ENCODE results near the gene PPM1A. TPM values are rescaled to one million over a fixed set of nuclear protein-coding genes. Genes with fewer than 3 reads are reported as not detected.

PPM1A gene
- total RNA-seq, 2 donors from 2014 or later = 63.0 to 126 TPM

DNA sequence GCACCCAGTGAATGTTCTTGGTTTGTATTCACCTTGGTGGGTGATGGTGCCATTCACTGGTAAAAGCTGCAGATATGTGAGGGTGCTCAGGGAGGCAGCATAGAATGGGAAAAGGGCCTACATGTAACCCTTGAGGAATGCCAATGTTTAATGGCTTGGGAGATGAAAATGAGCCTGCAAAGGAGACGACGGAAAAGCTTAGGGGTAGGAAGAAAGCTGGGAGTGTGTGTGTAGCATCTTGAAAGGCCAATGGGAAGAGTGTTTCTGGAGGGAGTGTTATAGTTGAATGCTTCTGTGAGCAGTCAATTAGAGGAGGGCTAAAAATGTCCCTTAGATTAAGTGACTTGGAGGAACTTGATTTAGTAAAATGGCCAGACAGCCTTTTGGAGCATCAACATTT, 24.9 kb downstream of the PPM1A start:
- intact Hi-C loops (cut with DNase I) = no loop called here
- Histone ChIP-seq H3K9me3 (no peaks in the 10 kb centered on the region), H3K4me3 (no peak overlapping the region), H3K36me3 (no peaks in the 10 kb centered on the region), H3K27me3 (no peaks in the 10 kb centered on the region), H3K4me1 (no peaks in the 10 kb centered on the region), H3K27ac (no peak overlapping the region), H3K9ac (ENCODE audit: low read depth in 2 of 2, low read length in 2 of 2) (no peak overlapping the region)
- TF ChIP-seq, protein P1, sequence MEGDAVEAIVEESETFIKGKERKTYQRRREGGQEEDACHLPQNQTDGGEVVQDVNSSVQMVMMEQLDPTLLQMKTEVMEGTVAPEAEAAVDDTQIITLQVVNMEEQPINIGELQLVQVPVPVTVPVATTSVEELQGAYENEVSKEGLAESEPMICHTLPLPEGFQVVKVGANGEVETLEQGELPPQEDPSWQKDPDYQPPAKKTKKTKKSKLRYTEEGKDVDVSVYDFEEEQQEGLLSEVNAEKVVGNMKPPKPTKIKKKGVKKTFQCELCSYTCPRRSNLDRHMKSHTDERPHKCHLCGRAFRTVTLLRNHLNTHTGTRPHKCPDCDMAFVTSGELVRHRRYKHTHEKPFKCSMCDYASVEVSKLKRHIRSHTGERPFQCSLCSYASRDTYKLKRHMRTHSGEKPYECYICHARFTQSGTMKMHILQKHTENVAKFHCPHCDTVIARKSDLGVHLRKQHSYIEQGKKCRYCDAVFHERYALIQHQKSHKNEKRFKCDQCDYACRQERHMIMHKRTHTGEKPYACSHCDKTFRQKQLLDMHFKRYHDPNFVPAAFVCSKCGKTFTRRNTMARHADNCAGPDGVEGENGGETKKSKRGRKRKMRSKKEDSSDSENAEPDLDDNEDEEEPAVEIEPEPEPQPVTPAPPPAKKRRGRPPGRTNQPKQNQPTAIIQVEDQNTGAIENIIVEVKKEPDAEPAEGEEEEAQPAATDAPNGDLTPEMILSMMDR (IDR thresholded peaks at IDR 0.05) = no peak
- no peak for DNase-seq

DNA sequence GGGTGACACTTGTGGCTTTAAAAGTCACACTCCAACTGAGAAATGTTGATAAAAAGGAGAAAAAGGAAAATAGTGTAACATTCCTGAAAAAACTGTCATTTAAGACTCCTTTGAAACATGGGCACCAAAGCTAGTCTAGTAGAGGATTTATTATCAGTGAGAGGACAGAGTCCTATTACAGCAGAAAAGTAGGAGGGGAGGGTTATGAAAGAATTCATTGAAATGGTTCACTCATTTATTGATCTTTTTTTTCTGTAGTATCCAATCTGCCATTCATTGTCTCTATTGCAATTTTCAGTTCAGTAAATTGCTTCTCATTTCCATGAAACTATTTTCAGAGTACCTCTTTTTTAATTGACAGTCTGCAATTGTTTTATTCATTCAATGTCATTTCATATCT, 25.4 kb downstream of the PPM1A start:
- Histone ChIP-seq H3K27me3 (no peaks in the 10 kb centered on the region), H3K9me3 (no peaks in the 10 kb centered on the region), H3K36me3 (no peaks in the 10 kb centered on the region), H3K27ac (no peak overlapping the region), H3K4me1 (no peaks in the 10 kb centered on the region), H3K4me3 (no peak overlapping the region), H3K9ac (ENCODE audit: low read depth in 2 of 2, low read length in 2 of 2) (no peak overlapping the region)
- intact Hi-C loops (cut with DNase I) = no loop called here
- TF ChIP-seq, protein P1 (IDR thresholded peaks at IDR 0.05) = no peak
- no peak for DNase-seq

DNA sequence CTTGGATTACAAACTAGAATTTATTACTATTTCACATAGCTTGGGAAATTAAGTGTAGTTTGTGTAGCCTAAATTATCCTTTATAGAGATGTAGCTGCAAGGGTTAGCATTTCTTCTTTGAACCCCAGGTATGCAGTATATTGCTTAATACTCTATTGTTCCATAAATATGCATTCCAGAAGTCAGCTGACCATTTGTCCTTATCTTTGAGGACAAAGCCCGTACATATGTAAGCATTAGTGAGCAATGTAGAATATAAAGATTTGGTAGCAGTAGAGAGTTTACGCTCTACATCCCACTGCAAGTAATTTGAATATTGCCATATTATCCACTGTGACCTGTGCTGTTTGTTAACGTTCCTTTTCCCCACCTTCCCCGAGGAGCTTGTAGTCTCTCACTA, 26.9 kb downstream of the PPM1A start:
- no peaks in the 10 kb centered on the region for H3K4me1 ChIP-seq

DNA sequence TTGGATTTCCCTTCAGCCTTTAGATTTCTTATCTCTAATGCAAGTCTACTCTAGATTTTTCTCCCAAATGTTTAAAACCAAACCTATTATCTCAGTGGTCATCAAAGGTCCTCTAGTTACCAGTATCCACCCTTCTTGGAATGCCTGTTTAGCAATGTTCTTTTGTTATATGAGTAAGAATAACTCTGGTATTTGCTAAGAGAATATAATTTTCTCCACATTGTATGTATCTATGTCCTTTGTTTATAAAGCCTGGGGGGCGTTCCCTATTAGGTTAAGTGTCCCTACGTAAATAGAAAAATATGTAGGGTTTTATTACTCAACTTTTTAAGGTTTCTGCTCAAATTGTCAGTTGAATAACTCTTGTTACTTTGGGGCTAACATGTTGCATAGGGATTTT, 27.3 kb downstream of the PPM1A start:
- no peaks in the 10 kb centered on the region for H3K9me3 ChIP-seq
- H3K4me3 ChIP-seq = no peak overlapping the region
- intact Hi-C loops (cut with DNase I) = no loop called here
- H3K27me3 ChIP-seq = no peaks in the 10 kb centered on the region
- no peaks in the 10 kb centered on the region for H3K36me3 ChIP-seq
- TF ChIP-seq, protein P1 (IDR thresholded peaks at IDR 0.05) = no peak
- H3K4me1 ChIP-seq = no peaks in the 10 kb centered on the region
- H3K27ac ChIP-seq = no peak overlapping the region
- no peak for DNase-seq
- no peak overlapping the region for H3K9ac ChIP-seq (ENCODE audit: low read depth in 2 of 2, low read length in 2 of 2)

More for the DNA sequence above, 26.9 kb downstream of the PPM1A start:
- DNase-seq = no peak
- Histone ChIP-seq H3K9ac (ENCODE audit: low read depth in 2 of 2, low read length in 2 of 2) (no peak overlapping the region), H3K9me3 (no peaks in the 10 kb centered on the region), H3K27ac (no peak overlapping the region), H3K36me3 (no peaks in the 10 kb centered on the region), H3K27me3 (no peaks in the 10 kb centered on the region), H3K4me3 (no peak overlapping the region)
- TF ChIP-seq, protein P1 (IDR thresholded peaks at IDR 0.05) = no peak
- intact Hi-C loops (cut with DNase I) = no loop called here

- intact Hi-C loops (cut with DNase I) = no loop called here
- Histone ChIP-seq H3K27ac (no peak overlapping the region), H3K27me3 (no peaks in the 10 kb centered on the region), H3K4me1 (no peaks in the 10 kb centered on the region), H3K36me3 (no peaks in the 10 kb centered on the region), H3K9ac (ENCODE audit: low read depth in 2 of 2, low read length in 2 of 2) (no peak overlapping the region), H3K9me3 (no peaks in the 10 kb centered on the region), H3K4me3 (no peak overlapping the region)
- TF ChIP-seq, protein P1 (IDR thresholded peaks at IDR 0.05) = no peak
- DNase-seq = no peak
These were observed 28.7 kb downstream of the PPM1A start for GRCh38 chr14:60277605-60278190.

Measured in colonic mucosa (tissue), 4 donors.